HL-60 (cell line): ENCODE results near the gene DCHS2.

Source experiments
- CTCF ChIP-seq: IDR thresholded peaks from one replicate; pipeline ENCODE4 v1.5.1; 2011; ENCODE audit warnings: low read length, control low read depth, inconsistent platforms; ENCODE audit not compliant: insufficient read depth
- POLR2AphosphoS5 ChIP-seq: IDR thresholded peaks from 2 replicates; pipeline ENCODE4 v1.6.1; 2012; ENCODE audit warnings: low read depth

- TF ChIP-seq POLR2AphosphoS5 (no peak), CTCF (no peak)
These were observed 186.9 kb downstream of the DCHS2 start for GRCh38 chr4:154304679-154305078.
